Measurements from ENCODE around the gene HNRNPDL.
"Not testable (repeated sequence)": the region's sequence is repeated elsewhere in the genome, so short reads cannot be mapped to it uniquely, and the experiment has no call there.

HNRNPDL gene

DNA sequence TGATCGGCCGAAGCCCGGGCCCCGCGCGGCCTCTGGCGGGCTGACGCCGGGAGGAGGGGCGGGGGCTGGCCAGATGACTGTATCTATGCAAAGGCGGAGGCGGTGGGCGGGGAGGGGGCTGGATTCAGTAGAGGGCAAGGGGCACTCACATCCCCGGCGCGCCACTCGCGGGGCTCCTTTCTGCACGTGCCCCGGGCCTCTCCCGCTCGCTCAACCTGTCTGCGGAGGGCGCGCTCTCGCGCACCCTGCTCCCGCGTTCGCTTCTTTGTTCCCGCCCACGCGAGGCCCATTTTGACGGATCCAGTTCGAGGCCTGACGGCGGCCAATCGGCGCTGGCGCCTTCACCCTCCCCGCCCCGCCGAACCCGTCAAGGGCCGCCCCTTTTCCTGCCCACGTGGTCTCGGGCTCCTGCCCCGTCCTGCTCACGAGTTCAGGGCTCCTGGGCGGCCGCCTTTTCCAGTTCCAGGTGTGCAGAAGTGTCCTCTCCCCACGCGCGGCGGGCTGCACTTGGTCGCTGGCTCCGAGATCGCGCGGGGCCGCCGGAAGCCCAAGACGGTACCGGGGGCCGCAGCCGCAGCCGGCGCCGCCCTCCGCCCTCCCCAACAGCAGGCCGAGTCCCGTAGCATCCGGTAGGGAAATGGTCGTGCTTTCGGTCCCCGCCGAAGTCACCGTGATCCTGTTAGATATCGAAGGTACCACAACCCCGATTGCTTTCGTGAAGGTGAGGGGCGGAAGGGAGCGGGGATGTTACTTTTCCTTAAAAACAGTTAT is at the start of gene HNRNPDL, which contains the start of gene ENOPH1:
Gene HNRNPDL, minus strand, starts transcription at position 270 of the 771 bp plus-strand sequence. CDS start 772 bp downstream, outside the sequence.
Gene ENOPH1, plus strand, starts transcription at position 398 of the 771 bp plus-strand sequence. Its CDS starts 240 bp downstream, at position 638.
- Histone ChIP-seq H3K27me3 (ENCODE audit: low read depth) (no peaks in the 10 kb centered on the region), H3K4me3 (peak within 1 kb of the TSS; percentile 90), H3K9me3 (no peaks in the 10 kb centered on the region), H3K4me1 (peaks cover 20% of the 10 kb centered on the region), H3K36me3 (replicated peaks) (peaks cover 43% of the 10 kb centered on the region)
- peak; percentile 96 to 98 for DNase-seq (ENCODE audit: low spot score in 2 of 2)
- in situ Hi-C loops (cut with MboI; ENCODE audit: low sequenced_read_pairs) = no loop called here

DNA sequence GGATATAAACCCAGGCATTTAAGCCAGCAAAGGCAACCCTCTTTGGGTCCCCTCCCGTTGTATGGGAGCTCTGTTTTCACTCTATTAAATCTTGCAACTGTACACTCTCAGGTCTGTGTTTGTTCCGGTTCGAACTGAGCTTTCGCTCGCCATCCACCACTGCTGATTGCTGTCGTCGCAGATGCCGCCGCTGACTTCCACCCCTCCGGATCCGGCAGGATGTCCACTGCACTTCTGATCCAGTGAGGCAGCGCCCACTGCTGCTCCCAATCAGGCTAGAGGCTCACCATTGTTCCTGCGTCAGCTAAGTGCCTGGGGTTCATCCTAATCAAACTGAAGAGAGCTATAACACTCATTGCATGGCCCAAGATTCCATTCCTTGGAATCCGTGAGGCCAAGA is 49.3 kb upstream of the HNRNPDL start:
- no peaks in the 10 kb centered on the region for H3K27me3 ChIP-seq (ENCODE audit: low read depth)
- in situ Hi-C loops (cut with MboI; ENCODE audit: low sequenced_read_pairs) = no loop called here
- H3K36me3 ChIP-seq (replicated peaks) = no peaks in the 10 kb centered on the region
- peaks cover 12% of the 10 kb centered on the region for H3K4me1 ChIP-seq
- no peak for DNase-seq (ENCODE audit: low spot score in 2 of 2)
- no peaks in the 10 kb centered on the region for H3K9me3 ChIP-seq
- no peak overlapping the region for H3K4me3 ChIP-seq

DNA sequence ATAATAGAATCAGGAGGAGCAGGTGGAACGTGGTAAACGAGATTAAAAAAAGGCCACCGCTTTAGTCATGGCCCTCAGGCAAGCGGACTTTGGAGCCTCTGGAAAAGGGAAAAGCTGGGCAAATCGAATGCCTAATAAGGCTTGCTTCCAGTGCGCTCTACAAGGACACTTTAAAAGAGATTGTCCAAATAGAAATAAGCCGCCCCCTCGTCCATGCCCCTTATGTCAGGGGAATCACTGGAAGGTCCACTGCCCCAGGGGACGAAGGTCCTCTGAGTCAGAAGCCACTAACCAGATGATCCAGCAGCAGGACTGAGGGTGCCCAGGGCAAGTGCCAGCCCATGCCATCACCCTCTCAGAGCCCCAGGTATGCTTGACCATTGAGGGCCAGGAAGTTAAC is 47.2 kb upstream of the HNRNPDL start:
- H3K36me3 ChIP-seq (replicated peaks); H3K4me3 ChIP-seq; in situ Hi-C loops (cut with MboI; ENCODE audit: low sequenced_read_pairs); DNase-seq (ENCODE audit: low spot score in 2 of 2); H3K9me3 ChIP-seq; H3K27me3 ChIP-seq (ENCODE audit: low read depth): not testable (repeated sequence)
- peaks cover 12% of the 10 kb centered on the region for H3K4me1 ChIP-seq

DNA sequence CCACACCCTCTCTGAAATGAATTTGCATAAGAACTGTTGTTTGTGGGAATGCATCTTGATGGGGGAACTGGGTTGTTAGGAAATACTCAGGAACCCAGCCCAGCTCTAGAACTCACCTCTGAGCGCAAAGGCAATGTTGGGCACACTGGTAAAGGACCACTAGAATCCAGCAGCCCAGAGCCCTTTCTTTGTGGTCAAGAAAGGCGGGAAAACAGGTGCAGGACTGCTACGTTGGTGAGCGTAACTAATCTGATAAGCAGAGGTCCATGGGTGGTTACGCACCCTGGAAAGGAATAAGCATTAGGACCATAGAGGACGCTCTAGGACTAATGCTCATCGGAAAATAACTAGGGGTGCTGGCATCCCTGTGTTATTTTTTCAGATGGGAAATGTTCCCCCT is 45.7 kb upstream of the HNRNPDL start:
- H3K9me3 ChIP-seq; H3K36me3 ChIP-seq (replicated peaks); in situ Hi-C loops (cut with MboI; ENCODE audit: low sequenced_read_pairs); H3K27me3 ChIP-seq (ENCODE audit: low read depth); H3K4me3 ChIP-seq: not testable (repeated sequence)
- DNase-seq (ENCODE audit: low spot score in 2 of 2) = peak in 1 of 2 experiments; percentile 14
- peaks cover 12% of the 10 kb centered on the region for H3K4me1 ChIP-seq

DNA sequence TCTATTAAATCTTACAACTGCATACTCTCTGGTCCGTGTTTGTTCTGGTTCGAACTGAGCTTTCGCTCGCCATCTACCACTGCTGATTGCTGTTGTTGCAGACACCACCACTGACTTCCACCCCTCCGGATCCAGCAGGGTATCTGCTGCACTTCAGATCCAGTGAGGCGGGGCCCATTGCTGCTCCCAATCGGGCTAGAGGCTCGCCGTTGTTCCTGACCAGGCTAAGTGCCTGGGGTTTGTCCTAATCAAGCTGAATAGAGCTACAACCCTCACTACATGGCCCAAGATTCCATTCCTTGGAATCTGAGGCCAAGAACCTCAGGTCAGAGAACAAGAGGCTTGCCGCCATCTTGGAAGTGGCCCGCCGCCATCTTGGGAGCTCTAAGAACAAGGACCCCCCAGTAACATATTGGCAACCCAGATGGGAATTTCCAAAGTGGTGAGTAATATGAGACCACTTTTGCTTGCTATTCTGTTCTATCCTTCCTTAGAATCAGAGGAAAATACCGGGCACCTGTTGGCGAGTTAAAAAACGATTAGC is 43.4 kb upstream of the HNRNPDL start:
- peaks cover 12% of the 10 kb centered on the region for H3K4me1 ChIP-seq
- no peak for DNase-seq (ENCODE audit: low spot score in 2 of 2)
- H3K9me3 ChIP-seq = no peaks in the 10 kb centered on the region
- no peak overlapping the region for H3K4me3 ChIP-seq
- H3K36me3 ChIP-seq (replicated peaks) = no peaks in the 10 kb centered on the region; the same call in 1 of the 2 replicates
- H3K27me3 ChIP-seq (ENCODE audit: low read depth) = no peaks in the 10 kb centered on the region
- in situ Hi-C loops (cut with MboI; ENCODE audit: low sequenced_read_pairs) = loop anchor here (25.0 kb wide), 2 partner anchors 389 to 789 kb away; no protein-coding TSS in a partner anchor

DNA sequence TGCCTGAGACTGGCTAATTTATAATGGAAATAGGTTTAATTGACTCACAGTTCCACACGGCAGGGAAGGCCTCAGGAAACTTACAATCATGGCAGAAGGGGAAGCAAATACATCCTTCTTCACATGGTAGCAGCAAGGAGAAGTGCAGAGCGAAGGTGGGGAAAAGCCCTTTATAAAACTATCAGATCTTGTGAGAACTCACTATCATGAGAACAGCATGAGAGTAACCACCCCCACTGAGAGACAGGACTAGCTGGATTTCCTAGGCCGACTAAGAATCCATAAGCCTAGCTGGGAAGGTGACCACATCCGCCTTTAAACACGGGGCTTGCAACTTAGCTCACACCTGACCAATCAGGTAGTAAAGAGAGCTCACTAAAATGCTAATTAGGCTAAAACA is 42.8 kb upstream of the HNRNPDL start:
- H3K27me3 ChIP-seq (ENCODE audit: low read depth); H3K4me3 ChIP-seq; DNase-seq (ENCODE audit: low spot score in 2 of 2); H3K9me3 ChIP-seq; H3K36me3 ChIP-seq (replicated peaks): not testable (repeated sequence)
- H3K4me1 ChIP-seq = peaks cover 12% of the 10 kb centered on the region
- in situ Hi-C loops (cut with MboI; ENCODE audit: low sequenced_read_pairs) = loop anchor here (25.0 kb wide), 2 partner anchors 389 to 789 kb away; no protein-coding TSS in a partner anchor

DNA sequence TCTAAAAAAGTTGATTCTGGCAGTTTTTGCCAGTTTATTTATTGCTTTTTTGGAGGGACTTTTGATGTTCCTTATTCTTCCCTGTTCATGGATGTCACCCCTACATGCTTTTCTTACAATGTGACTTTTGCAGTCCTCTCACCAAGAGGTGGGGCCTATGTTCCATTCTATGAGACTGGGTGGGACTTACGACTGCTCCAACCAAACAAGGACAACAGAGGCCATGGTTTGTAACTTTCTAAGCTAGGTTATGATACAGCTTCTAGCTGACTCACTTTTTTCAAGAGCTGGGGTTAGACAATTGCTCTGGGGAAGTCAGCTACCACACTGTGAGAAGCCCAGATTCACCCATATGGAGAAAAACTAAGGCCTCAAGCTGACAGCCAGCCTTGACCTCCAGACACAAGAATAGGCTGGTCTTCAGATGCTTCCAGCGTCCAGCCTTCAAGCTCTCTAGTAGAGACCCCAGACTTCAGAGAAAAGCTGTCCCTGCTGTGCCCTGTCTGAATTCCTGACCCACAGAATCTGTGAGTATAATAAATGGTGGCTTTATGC is 39.6 kb upstream of the HNRNPDL start:
- Histone ChIP-seq H3K36me3 (replicated peaks) (no peaks in the 10 kb centered on the region; the same call in 1 of the 2 replicates), H3K4me3 (no peak overlapping the region), H3K27me3 (ENCODE audit: low read depth) (no peaks in the 10 kb centered on the region), H3K4me1 (peaks cover 4% of the 10 kb centered on the region), H3K9me3 (no peaks in the 10 kb centered on the region)
- DNase-seq (ENCODE audit: low spot score in 2 of 2) = no peak
- in situ Hi-C loops (cut with MboI; ENCODE audit: low sequenced_read_pairs) = loop anchor here (25.0 kb wide), 2 partner anchors 392 to 792 kb away; no protein-coding TSS in a partner anchor

DNA sequence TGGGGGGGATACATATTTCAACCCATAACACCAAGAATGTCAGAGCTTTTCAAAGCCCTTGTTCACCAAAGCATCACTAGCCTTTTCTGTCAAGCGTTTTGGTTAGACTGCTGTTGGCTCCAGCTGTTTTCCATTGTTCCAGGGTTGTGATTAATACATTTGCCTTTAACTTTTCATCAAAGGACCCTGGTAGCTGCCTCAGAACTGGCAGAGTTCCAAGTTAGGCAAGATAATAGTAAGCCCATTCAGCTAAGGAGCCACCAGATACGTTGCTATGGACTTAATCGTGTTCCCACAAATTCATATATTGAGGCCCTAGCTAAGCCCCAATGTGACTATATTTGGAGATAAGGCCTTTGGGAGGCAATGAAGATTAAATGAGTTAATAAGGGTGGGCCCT is 37.2 kb upstream of the HNRNPDL start:
- Histone ChIP-seq H3K36me3 (replicated peaks) (peaks cover 12% of the 10 kb centered on the region), H3K4me3 (no peak overlapping the region), H3K9me3 (no peaks in the 10 kb centered on the region; the same call in 1 of the 2 replicates), H3K27me3 (ENCODE audit: low read depth) (no peaks in the 10 kb centered on the region), H3K4me1 (peaks cover 7% of the 10 kb centered on the region)
- in situ Hi-C loops (cut with MboI; ENCODE audit: low sequenced_read_pairs) = loop anchor here (25.0 kb wide), 2 partner anchors 395 to 795 kb away; no protein-coding TSS in a partner anchor
- DNase-seq (ENCODE audit: low spot score in 2 of 2) = no peak

DNA sequence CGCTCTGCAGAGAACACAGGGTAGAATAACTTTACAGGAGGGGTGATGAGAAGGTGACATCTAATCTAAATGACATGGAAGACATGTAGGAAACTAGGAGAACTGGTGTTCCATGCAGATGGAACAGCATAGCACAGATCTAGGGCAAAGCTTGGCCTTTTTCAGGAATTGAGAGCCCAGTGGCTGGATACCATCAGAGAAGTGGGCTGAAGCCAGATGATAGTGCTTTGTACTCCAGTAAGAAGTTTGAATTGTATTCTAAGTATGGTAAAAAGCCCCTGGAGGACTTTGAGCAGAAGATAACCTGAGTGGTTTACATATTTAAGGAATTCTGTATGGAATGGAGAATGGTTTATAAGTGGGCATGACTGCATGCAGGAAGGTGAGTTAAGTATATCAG is 33.0 kb upstream of the HNRNPDL start:
- Histone ChIP-seq H3K36me3 (replicated peaks) (peaks cover 45% of the 10 kb centered on the region), H3K4me1 (peaks cover 9% of the 10 kb centered on the region), H3K4me3 (no peak overlapping the region), H3K27me3 (ENCODE audit: low read depth) (no peaks in the 10 kb centered on the region), H3K9me3 (no peaks in the 10 kb centered on the region; the same call in 1 of the 2 replicates)
- in situ Hi-C loops (cut with MboI; ENCODE audit: low sequenced_read_pairs) = loop anchor here (5.0 to 25.0 kb wide), 3 partner anchors 274 to 799 kb away; no protein-coding TSS in a partner anchor
- DNase-seq (ENCODE audit: low spot score in 2 of 2) = no peak

DNA sequence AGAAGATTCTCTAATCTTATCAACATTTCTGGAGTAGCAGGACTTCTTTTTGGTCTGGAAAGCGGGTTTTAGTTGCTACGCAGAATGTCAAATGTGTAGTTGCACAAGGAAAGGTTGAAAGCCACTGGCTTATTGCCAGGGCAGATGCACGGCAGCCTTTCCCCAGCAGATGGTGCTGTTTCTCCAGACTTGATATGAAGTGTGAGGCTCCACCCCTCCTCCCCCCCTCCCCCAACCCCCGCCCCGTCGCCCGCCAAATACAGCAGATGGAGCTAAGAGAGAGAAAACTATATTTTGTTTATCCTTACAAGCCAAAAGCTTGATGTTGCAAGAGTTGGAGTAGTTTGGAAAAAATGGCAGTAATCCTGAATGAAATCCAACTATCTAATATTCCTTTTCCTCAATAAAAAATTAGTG is 32.2 kb upstream of the HNRNPDL start:
- Histone ChIP-seq H3K27me3 (ENCODE audit: low read depth) (no peaks in the 10 kb centered on the region), H3K36me3 (replicated peaks) (peaks cover 53% of the 10 kb centered on the region), H3K9me3 (no peaks in the 10 kb centered on the region; the same call in 1 of the 2 replicates), H3K4me1 (peaks cover 9% of the 10 kb centered on the region), H3K4me3 (no peak overlapping the region)
- in situ Hi-C loops (cut with MboI; ENCODE audit: low sequenced_read_pairs) = loop anchor here (5.0 to 25.0 kb wide), 3 partner anchors 275 to 800 kb away; no protein-coding TSS in a partner anchor
- DNase-seq (ENCODE audit: low spot score in 2 of 2) = peak; percentile 73 to 91

DNA sequence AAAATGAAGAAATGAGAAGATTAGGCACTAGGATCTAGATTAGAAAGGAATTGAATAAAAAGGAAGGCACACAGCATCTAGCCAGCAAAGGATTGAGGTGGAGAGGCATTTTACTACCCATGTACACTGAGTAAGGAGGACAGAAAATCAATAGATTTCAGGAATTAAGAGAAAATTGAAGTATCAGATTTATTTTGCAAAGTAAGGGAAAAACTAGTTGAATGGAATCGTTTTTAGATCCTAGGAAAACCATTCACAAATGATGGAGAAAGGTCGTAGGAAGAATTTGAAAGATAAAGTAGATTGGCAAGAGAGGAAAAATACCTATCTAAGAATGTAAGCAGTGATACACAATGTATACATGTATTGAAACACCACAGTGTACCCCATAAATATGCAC is 31.4 kb upstream of the HNRNPDL start:
- H3K4me1 ChIP-seq = peaks cover 9% of the 10 kb centered on the region
- in situ Hi-C loops (cut with MboI; ENCODE audit: low sequenced_read_pairs) = loop anchor here (5.0 to 25.0 kb wide), 3 partner anchors 276 to 801 kb away; no protein-coding TSS in a partner anchor
- H3K36me3 ChIP-seq (replicated peaks) = peaks cover 59% of the 10 kb centered on the region
- no peaks in the 10 kb centered on the region for H3K27me3 ChIP-seq (ENCODE audit: low read depth)
- H3K9me3 ChIP-seq = no peaks in the 10 kb centered on the region; the same call in 1 of the 2 replicates
- DNase-seq (ENCODE audit: low spot score in 2 of 2) = no peak
- H3K4me3 ChIP-seq = no peak overlapping the region

DNA sequence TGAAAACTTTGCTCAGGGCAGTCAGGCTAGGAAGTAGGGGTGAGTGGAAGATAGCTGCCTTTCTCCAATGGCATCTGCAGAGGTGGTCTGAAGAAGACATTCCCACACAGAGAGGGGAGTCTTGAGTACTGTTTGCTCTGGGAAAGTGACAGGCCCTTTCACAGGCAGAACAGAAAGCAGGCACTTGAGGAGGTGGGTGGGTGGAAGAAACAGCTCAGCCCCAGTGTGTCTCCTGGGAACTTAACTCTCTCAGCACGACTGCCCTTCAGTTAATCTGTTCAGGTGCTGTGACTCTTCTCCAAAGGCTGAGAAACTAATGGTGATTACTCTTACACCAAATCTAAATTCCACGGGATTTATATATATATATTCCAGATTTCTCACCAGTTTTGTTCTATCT is 28.5 kb upstream of the HNRNPDL start:
- Histone ChIP-seq H3K4me3 (no peak overlapping the region), H3K4me1 (peaks cover 5% of the 10 kb centered on the region), H3K36me3 (replicated peaks) (peaks cover 78% of the 10 kb centered on the region), H3K9me3 (no peaks in the 10 kb centered on the region; the same call in 1 of the 2 replicates), H3K27me3 (ENCODE audit: low read depth) (0 out of 2 replicates have a peak, but pooled peaks cover 2% of the 10 kb centered on the region)
- DNase-seq (ENCODE audit: low spot score in 2 of 2) = no peak
- in situ Hi-C loops (cut with MboI; ENCODE audit: low sequenced_read_pairs) = loop anchor here (25.0 kb wide), 2 partner anchors 404 to 804 kb away; no protein-coding TSS in a partner anchor

DNA sequence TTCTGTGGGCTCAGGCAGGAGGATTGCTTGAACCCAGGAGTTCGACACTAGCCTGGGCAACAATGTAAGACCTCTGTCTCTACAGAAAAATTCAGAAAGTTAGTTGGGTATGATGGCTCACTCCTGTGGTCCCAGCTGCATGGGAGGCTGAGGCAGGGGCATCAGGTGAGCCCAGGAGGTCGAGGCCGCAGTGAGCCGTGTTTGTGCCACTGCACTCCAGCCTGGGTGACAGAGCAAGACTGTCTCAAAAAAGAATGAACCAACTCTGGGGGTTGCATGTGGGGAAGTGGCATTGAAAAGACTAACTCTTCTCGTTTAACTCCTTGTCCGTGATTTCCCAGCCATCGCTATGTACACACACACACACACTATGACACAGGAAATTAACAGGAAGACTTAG is 27.0 kb upstream of the HNRNPDL start:
- Histone ChIP-seq H3K4me3 (no peak overlapping the region), H3K4me1 (0 out of 2 replicates have a peak, but pooled peaks cover 2% of the 10 kb centered on the region), H3K9me3 (no peaks in the 10 kb centered on the region), H3K36me3 (replicated peaks) (peaks cover 78% of the 10 kb centered on the region), H3K27me3 (ENCODE audit: low read depth) (0 out of 2 replicates have a peak, but pooled peaks cover 2% of the 10 kb centered on the region)
- in situ Hi-C loops (cut with MboI; ENCODE audit: low sequenced_read_pairs) = loop anchor here (25.0 kb wide), 2 partner anchors 405 to 805 kb away; no protein-coding TSS in a partner anchor
- DNase-seq (ENCODE audit: low spot score in 2 of 2) = no peak
